ENCODE data around the gene WEE1. TPM values are rescaled to one million over a fixed set of nuclear protein-coding genes. Genes with fewer than 3 reads are reported as not detected.

WEE1 gene
- total and polyA plus RNA-seq, 10 of the 15 experiments (the other 5 are each of a cell fraction or from before 2014, with no cell fraction given), result 13.8 to 69.5 (median 45.4) TPM

- DNase-seq (ENCODE audit: low read depth, low spot score), result no peak
- in situ Hi-C loops (cut with MboI) (no loop called here), intact Hi-C loops (cut with micrococcal nuclease; ENCODE audit: unreplicated experiment) (loop anchor here (5.0 kb wide), 1 partner anchor 52 kb away; no protein-coding TSS in a partner anchor)
- ChIA-PET SMC1A (ENCODE audit: uncharacterized antibody, unreplicated experiment) (interaction anchor here (1.5 to 6.1 kb wide), 2 partner anchors 7 to 28 kb away, joined by 6 to 35 read pairs; no protein-coding TSS in a partner anchor), CTCF (interaction anchor here (1.6 to 2.3 kb wide), 2 partner anchors 8 to 179 kb away, joined by 4 to 6 read pairs; no protein-coding TSS in a partner anchor), POLR2A (no interaction called here), RAD21 (ENCODE audit: unreplicated experiment) (no interaction called here)
- Histone ChIP-seq H3K27ac (ENCODE audit: control insufficient read depth, insufficient read depth) (no peak overlapping the region), H3K9me3 (replicated peaks; ENCODE audit: control insufficient read depth, insufficient read depth, low read length) (no peaks in the 10 kb centered on the region), H3K4me1 (ENCODE audit: control insufficient read depth, insufficient read depth, low read length) (peaks cover 21% of the 10 kb centered on the region), H3K9ac (ENCODE audit: control insufficient read depth, insufficient read depth, low read length) (no peak overlapping the region), H3K79me2 (ENCODE audit: control insufficient read depth, insufficient read depth, low read length) (peaks cover 13% of the 10 kb centered on the region), H3K4me2 (ENCODE audit: control insufficient read depth, insufficient read depth) (no peak overlapping the region), H3K4me3 (no peak overlapping the region), H2AFZ (ENCODE audit: control insufficient read depth, low read depth, low read length) (no peak overlapping the region; the same call in 1 of the 2 replicates), H4K20me1 (ENCODE audit: control insufficient read depth, insufficient read depth) (no peaks in the 10 kb centered on the region), H3K36me3 (ENCODE audit: control insufficient read depth in 2 of 2, insufficient read depth in 2 of 2, low read length in 1 of 2) (no peaks in the 10 kb centered on the region), H3K27me3 (replicated peaks in 1 of 2; ENCODE audit: control insufficient read depth in 2 of 2, insufficient read depth in 2 of 2, low read length in 1 of 2) (no peaks in the 10 kb centered on the region)
- ATAC-seq, result no peak
- WGBS (ENCODE audit: insufficient coverage, insufficient replicate concordance, low lambda C conversion rate, missing lambda C conversion rate), result 47% methylated on average over 5 of the region's 5 CpGs
- no peak for FAIRE-seq
- no TSS peak for BruUV-seq (replicated peaks)
- TF ChIP-seq SIN3A (IDR thresholded peaks at IDR 0.05; ENCODE audit: low read depth, low read length), result no peak
- TF ChIP-seq IKZF1 (conservative IDR thresholded peaks at IDR 0.05), result no peak
- TF ChIP-seq ZNF274 (IDR thresholded peaks at IDR 0.05; ENCODE audit: insufficient read depth, insufficient read length), result no peak
- TF ChIP-seq, protein P1, sequence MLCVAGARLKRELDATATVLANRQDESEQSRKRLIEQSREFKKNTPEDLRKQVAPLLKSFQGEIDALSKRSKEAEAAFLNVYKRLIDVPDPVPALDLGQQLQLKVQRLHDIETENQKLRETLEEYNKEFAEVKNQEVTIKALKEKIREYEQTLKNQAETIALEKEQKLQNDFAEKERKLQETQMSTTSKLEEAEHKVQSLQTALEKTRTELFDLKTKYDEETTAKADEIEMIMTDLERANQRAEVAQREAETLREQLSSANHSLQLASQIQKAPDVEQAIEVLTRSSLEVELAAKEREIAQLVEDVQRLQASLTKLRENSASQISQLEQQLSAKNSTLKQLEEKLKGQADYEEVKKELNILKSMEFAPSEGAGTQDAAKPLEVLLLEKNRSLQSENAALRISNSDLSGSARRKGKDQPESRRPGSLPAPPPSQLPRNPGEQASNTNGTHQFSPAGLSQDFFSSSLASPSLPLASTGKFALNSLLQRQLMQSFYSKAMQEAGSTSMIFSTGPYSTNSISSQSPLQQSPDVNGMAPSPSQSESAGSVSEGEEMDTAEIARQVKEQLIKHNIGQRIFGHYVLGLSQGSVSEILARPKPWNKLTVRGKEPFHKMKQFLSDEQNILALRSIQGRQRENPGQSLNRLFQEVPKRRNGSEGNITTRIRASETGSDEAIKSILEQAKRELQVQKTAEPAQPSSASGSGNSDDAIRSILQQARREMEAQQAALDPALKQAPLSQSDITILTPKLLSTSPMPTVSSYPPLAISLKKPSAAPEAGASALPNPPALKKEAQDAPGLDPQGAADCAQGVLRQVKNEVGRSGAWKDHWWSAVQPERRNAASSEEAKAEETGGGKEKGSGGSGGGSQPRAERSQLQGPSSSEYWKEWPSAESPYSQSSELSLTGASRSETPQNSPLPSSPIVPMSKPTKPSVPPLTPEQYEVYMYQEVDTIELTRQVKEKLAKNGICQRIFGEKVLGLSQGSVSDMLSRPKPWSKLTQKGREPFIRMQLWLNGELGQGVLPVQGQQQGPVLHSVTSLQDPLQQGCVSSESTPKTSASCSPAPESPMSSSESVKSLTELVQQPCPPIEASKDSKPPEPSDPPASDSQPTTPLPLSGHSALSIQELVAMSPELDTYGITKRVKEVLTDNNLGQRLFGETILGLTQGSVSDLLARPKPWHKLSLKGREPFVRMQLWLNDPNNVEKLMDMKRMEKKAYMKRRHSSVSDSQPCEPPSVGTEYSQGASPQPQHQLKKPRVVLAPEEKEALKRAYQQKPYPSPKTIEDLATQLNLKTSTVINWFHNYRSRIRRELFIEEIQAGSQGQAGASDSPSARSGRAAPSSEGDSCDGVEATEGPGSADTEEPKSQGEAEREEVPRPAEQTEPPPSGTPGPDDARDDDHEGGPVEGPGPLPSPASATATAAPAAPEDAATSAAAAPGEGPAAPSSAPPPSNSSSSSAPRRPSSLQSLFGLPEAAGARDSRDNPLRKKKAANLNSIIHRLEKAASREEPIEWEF (IDR thresholded peaks at IDR 0.05; ENCODE audit: insufficient replicate concordance, low read depth, low read length), result no peak
- TF ChIP-seq POLR2A (IDR thresholded peaks at IDR 0.05; ENCODE audit: low read depth, low read length), result no peak
- TF ChIP-seq ZNF384 (IDR thresholded peaks at IDR 0.05; ENCODE audit: borderline replicate concordance, low read depth, low read length), result no peak
- TF ChIP-seq ZSCAN29 (IDR thresholded peaks at IDR 0.05), result no peak
- no peak for TF ChIP-seq MYC (IDR thresholded peaks at IDR 0.05; ENCODE audit: insufficient read depth, insufficient read length, insufficient replicate concordance, low read length, severe bottlenecking)
Observed at GRCh38 chr11:9569588-9570164, 3.8 kb upstream of the WEE1 start.

Data from GM12878 (cell line).